Measurements from ENCODE around the gene ITGAX. TPM values are rescaled to one million over a fixed set of nuclear protein-coding genes. Genes with fewer than 3 reads are reported as not detected.

ITGAX gene
- total and polyA plus RNA-seq, 4 donors: 1.1 to 9.6 (median 1.9) TPM

DNA sequence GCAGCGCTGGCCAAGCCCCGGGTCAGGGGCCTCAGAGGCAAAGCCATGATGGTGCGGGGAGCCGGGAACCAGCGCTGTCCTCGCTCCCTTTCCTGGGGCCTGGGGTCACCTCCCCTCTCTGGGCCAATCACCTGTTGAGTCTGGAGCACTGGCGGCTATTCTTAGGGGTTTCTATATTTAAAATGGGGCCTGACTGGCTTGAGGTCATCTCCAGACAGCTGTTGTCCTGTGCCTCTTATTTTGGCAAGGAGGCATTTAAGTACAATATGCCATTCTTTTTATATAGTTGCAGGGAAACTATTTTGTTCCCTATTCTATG, 73.3 kb downstream of the ITGAX start, which contains the start of gene COX6A2:
Gene COX6A2 (minus strand): TSS at position 82 of the 319 bp plus-strand sequence. CDS start 35 bp downstream, at position 47.
- DNase-seq (ENCODE audit: low spot score): no peak

More for the DNA sequence above, 73.3 kb downstream of the ITGAX start, which contains the start of gene COX6A2:
- Histone ChIP-seq H3K9ac (ENCODE audit: low read depth in 1 of 2, low read length in 2 of 2) (peak within 1 kb of the TSS in 1 of 2 donors; percentile 12), H3K9me3 (ENCODE audit: control insufficient read depth in 4 of 4, low read length in 3 of 4) (no peaks in the 10 kb centered on the region), H3K4me1 (ENCODE audit: control insufficient read depth in 4 of 4, insufficient read depth in 4 of 4, low read length in 3 of 4) (peaks cover 3 to 7% (median 5%) of the 10 kb centered on the region in 4 donors), H3K27ac (ENCODE audit: low read depth in 1 of 2, low read length in 2 of 2) (peak within 1 kb of the TSS; percentile 18 to 69), H3K4me3 (ENCODE audit: low read depth in 1 of 3, low read length in 3 of 3) (peak within 1 kb of the TSS; percentile 27 to 58 (median 32)), H3K36me3 (ENCODE audit: control insufficient read depth in 4 of 4, insufficient read depth in 3 of 4, low read depth in 1 of 4, low read length in 3 of 4) (no peaks in the 10 kb centered on the region), H3K27me3 (ENCODE audit: control insufficient read depth in 4 of 4, insufficient read depth in 4 of 4, low read length in 3 of 4) (no peaks in the 10 kb centered on the region)
- TF ChIP-seq, protein P1, sequence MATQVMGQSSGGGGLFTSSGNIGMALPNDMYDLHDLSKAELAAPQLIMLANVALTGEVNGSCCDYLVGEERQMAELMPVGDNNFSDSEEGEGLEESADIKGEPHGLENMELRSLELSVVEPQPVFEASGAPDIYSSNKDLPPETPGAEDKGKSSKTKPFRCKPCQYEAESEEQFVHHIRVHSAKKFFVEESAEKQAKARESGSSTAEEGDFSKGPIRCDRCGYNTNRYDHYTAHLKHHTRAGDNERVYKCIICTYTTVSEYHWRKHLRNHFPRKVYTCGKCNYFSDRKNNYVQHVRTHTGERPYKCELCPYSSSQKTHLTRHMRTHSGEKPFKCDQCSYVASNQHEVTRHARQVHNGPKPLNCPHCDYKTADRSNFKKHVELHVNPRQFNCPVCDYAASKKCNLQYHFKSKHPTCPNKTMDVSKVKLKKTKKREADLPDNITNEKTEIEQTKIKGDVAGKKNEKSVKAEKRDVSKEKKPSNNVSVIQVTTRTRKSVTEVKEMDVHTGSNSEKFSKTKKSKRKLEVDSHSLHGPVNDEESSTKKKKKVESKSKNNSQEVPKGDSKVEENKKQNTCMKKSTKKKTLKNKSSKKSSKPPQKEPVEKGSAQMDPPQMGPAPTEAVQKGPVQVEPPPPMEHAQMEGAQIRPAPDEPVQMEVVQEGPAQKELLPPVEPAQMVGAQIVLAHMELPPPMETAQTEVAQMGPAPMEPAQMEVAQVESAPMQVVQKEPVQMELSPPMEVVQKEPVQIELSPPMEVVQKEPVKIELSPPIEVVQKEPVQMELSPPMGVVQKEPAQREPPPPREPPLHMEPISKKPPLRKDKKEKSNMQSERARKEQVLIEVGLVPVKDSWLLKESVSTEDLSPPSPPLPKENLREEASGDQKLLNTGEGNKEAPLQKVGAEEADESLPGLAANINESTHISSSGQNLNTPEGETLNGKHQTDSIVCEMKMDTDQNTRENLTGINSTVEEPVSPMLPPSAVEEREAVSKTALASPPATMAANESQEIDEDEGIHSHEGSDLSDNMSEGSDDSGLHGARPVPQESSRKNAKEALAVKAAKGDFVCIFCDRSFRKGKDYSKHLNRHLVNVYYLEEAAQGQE (IDR thresholded peaks at IDR 0.05): no peak
- no peak for TF ChIP-seq JUND (IDR thresholded peaks at IDR 0.05)
- no peak for TF ChIP-seq FOXA1 (IDR thresholded peaks at IDR 0.05)
- no peak for TF ChIP-seq TAF1 (conservative IDR thresholded peaks at IDR 0.05)
- TF ChIP-seq HNF4G (IDR thresholded peaks at IDR 0.05): no peak
- TF ChIP-seq, protein P2, sequence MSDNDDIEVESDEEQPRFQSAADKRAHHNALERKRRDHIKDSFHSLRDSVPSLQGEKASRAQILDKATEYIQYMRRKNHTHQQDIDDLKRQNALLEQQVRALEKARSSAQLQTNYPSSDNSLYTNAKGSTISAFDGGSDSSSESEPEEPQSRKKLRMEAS (IDR thresholded peaks at IDR 0.05): no peak
- no peak for TF ChIP-seq FOXA2 (IDR thresholded peaks at IDR 0.05)
- no peak for TF ChIP-seq HNF4A (conservative IDR thresholded peaks at IDR 0.05)
- TF ChIP-seq, protein P3, sequence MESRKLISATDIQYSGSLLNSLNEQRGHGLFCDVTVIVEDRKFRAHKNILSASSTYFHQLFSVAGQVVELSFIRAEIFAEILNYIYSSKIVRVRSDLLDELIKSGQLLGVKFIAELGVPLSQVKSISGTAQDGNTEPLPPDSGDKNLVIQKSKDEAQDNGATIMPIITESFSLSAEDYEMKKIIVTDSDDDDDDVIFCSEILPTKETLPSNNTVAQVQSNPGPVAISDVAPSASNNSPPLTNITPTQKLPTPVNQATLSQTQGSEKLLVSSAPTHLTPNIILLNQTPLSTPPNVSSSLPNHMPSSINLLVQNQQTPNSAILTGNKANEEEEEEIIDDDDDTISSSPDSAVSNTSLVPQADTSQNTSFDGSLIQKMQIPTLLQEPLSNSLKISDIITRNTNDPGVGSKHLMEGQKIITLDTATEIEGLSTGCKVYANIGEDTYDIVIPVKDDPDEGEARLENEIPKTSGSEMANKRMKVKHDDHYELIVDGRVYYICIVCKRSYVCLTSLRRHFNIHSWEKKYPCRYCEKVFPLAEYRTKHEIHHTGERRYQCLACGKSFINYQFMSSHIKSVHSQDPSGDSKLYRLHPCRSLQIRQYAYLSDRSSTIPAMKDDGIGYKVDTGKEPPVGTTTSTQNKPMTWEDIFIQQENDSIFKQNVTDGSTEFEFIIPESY (IDR thresholded peaks at IDR 0.05): no peak
- no peak for TF ChIP-seq SP1 (IDR thresholded peaks at IDR 0.05)
- no peak for TF ChIP-seq RXRA (IDR thresholded peaks at IDR 0.05)
- TF ChIP-seq, protein P4, sequence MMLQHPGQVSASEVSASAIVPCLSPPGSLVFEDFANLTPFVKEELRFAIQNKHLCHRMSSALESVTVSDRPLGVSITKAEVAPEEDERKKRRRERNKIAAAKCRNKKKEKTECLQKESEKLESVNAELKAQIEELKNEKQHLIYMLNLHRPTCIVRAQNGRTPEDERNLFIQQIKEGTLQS (IDR thresholded peaks at IDR 0.05): no peak
- TF ChIP-seq NR2F2 (IDR thresholded peaks at IDR 0.05): no peak
- no peak for TF ChIP-seq YY1 (IDR thresholded peaks at IDR 0.05)
- TF ChIP-seq EGR1 (IDR thresholded peaks at IDR 0.05; ENCODE audit: low read depth in 2 of 2): no peak
- TF ChIP-seq RAD21 (IDR thresholded peaks at IDR 0.05): no peak
- no peak for TF ChIP-seq GABPA (IDR thresholded peaks at IDR 0.05 in 1 of 2, conservative IDR thresholded peaks at IDR 0.05 in 1 of 2)
- TF ChIP-seq, protein P5, sequence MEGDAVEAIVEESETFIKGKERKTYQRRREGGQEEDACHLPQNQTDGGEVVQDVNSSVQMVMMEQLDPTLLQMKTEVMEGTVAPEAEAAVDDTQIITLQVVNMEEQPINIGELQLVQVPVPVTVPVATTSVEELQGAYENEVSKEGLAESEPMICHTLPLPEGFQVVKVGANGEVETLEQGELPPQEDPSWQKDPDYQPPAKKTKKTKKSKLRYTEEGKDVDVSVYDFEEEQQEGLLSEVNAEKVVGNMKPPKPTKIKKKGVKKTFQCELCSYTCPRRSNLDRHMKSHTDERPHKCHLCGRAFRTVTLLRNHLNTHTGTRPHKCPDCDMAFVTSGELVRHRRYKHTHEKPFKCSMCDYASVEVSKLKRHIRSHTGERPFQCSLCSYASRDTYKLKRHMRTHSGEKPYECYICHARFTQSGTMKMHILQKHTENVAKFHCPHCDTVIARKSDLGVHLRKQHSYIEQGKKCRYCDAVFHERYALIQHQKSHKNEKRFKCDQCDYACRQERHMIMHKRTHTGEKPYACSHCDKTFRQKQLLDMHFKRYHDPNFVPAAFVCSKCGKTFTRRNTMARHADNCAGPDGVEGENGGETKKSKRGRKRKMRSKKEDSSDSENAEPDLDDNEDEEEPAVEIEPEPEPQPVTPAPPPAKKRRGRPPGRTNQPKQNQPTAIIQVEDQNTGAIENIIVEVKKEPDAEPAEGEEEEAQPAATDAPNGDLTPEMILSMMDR (IDR thresholded peaks at IDR 0.05; ENCODE audit: low read depth, low read length, missing input control): no peak
- WGBS: 52% methylated on average over 7 of the region's 7 CpGs

Measured in liver (tissue), 9 donors.